Sigmoid colon (tissue), 3 donors: ENCODE data around the gene VCP.

Experiments used
- CTCF ChIP-seq, 4 experiments: fragments of 450-650 bp in 3 of 4; fragments of 200-600 bp in 1 of 4; IDR thresholded peaks; one replicate each; pipeline ENCODE4 v1.5.1; 2016 to 2019; ENCODE audit warnings: antibody characterized with exemption in 4 of 4, mild to moderate bottlenecking in 3 of 4, moderate library complexity in 2 of 4
- POLR2A ChIP-seq, 2 donors: fragments of 450-650 bp; IDR thresholded peaks; one replicate each; pipeline ENCODE4 v1.6.1; 2016; ENCODE audit warnings: antibody characterized with exemption in 2 of 2, mild to moderate bottlenecking in 2 of 2, moderate library complexity in 2 of 2

GRCh38 chr9:35027860-35028259 is 44.6 kb downstream of the VCP start:
- no peak for TF ChIP-seq CTCF (IDR thresholded peaks at IDR 0.05)
- no peak for TF ChIP-seq POLR2A (IDR thresholded peaks at IDR 0.05)
